ENCODE data around the gene SPTBN4.
A peak's percentile ranks its signal among the peaks of the same experiment; 100 is the strongest.

The SPTBN4 gene

DNA sequence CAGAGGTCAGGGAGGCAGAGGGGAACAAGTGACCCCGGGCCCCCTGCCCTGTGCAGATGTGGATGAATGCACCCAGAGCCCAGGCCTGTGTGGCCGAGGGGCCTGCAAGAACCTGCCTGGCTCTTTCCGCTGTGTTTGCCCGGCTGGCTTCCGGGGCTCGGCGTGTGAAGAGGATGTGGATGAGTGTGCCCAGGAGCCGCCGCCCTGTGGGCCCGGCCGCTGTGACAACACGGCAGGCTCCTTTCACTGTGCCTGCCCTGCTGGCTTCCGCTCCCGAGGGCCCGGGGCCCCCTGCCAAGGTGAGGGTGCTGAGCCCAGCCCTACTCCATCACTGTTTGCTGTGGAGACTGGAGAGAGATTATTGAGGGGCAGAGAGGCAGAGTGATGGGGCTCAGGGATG, 144.3 kb downstream of the SPTBN4 start:
- no peaks in the 10 kb centered on the region for H3K9me2 ChIP-seq (replicated peaks; ENCODE audit: low read depth, low read length)
- no peak for TF ChIP-seq EZH2phosphoT487 (IDR thresholded peaks at IDR 0.05; ENCODE audit: borderline replicate concordance)
- TF ChIP-seq, protein P1, sequence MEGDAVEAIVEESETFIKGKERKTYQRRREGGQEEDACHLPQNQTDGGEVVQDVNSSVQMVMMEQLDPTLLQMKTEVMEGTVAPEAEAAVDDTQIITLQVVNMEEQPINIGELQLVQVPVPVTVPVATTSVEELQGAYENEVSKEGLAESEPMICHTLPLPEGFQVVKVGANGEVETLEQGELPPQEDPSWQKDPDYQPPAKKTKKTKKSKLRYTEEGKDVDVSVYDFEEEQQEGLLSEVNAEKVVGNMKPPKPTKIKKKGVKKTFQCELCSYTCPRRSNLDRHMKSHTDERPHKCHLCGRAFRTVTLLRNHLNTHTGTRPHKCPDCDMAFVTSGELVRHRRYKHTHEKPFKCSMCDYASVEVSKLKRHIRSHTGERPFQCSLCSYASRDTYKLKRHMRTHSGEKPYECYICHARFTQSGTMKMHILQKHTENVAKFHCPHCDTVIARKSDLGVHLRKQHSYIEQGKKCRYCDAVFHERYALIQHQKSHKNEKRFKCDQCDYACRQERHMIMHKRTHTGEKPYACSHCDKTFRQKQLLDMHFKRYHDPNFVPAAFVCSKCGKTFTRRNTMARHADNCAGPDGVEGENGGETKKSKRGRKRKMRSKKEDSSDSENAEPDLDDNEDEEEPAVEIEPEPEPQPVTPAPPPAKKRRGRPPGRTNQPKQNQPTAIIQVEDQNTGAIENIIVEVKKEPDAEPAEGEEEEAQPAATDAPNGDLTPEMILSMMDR (conservative IDR thresholded peaks at IDR 0.05; ENCODE audit: low read length), result no peak
- H3K9me3 ChIP-seq (ENCODE audit: insufficient read depth, low read depth, low read length), result no peaks in the 10 kb centered on the region
- no peak overlapping the region for H2AFZ ChIP-seq (ENCODE audit: low read length)
- no peaks in the 10 kb centered on the region for H3F3A ChIP-seq (ENCODE audit: low read depth)
- H4K20me1 ChIP-seq (ENCODE audit: insufficient read depth, low read length, poor library complexity, severe bottlenecking), result peaks cover 12% of the 10 kb centered on the region
- no peaks in the 10 kb centered on the region for H3K79me2 ChIP-seq (ENCODE audit: insufficient read depth, low read length)
- no peak overlapping the region for H3K4me2 ChIP-seq (ENCODE audit: low read depth, low read length, poor library complexity, severe bottlenecking)
- H3K4me3 ChIP-seq (ENCODE audit: low read length, poor library complexity, severe bottlenecking), result no peak overlapping the region
- H3K36me3 ChIP-seq (ENCODE audit: insufficient read depth, low read length), result no peaks in the 10 kb centered on the region
- peaks cover 18% of the 10 kb centered on the region for H3K4me1 ChIP-seq (ENCODE audit: insufficient read depth, low read length, poor library complexity, severe bottlenecking)
- H3K27me3 ChIP-seq (ENCODE audit: insufficient read depth, low read length, poor library complexity, severe bottlenecking), result no peaks in the 10 kb centered on the region
- H3K9ac ChIP-seq (ENCODE audit: low read depth, low read length, poor library complexity, severe bottlenecking), result no peak overlapping the region

DNA sequence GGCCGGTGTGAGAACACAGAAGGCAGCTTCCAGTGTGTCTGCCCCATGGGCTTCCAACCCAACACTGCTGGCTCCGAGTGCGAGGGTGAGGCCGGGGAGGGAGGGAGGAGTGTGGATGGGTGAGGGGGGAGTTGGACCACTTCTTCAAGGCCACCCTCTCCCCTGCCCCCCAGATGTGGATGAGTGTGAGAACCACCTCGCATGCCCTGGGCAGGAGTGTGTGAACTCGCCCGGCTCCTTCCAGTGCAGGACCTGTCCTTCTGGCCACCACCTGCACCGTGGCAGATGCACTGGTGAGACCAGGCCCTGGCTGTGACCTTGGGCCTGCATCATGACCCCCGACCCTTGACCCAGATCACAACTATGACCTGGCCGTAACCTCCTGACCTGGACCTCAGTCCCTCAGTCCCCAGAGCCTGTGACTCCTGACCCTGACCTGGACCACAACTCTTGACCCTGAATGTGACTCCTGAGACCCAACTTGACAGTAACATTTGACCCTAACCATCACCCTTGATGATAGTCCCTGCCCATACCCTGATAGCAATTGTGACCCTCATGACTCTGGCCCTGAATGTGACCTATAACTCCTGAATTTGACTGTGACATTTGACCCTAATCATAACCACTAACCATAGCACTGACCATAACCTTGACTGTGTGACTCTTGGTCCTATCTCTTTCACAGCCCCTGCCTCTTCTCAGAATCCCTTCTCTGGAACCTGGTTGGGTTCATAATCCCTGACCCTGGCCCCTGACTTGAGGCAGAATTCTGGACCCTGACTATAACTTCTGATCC, 145.3 kb downstream of the SPTBN4 start:
- Histone ChIP-seq H3K9me2 (replicated peaks; ENCODE audit: low read depth, low read length) (no peaks in the 10 kb centered on the region), H4K20me1 (ENCODE audit: insufficient read depth, low read length, poor library complexity, severe bottlenecking) (peaks cover 12% of the 10 kb centered on the region), H3K4me1 (ENCODE audit: insufficient read depth, low read length, poor library complexity, severe bottlenecking) (peaks cover 17% of the 10 kb centered on the region), H3K36me3 (ENCODE audit: insufficient read depth, low read length) (no peaks in the 10 kb centered on the region), H3K4me3 (ENCODE audit: low read length, poor library complexity, severe bottlenecking) (no peak overlapping the region), H3K27me3 (ENCODE audit: insufficient read depth, low read length, poor library complexity, severe bottlenecking) (no peaks in the 10 kb centered on the region), H3K9ac (ENCODE audit: low read depth, low read length, poor library complexity, severe bottlenecking) (no peak overlapping the region), H3K9me3 (ENCODE audit: insufficient read depth, low read depth, low read length) (no peaks in the 10 kb centered on the region), H3K4me2 (ENCODE audit: low read depth, low read length, poor library complexity, severe bottlenecking) (no peak overlapping the region), H3K79me2 (ENCODE audit: insufficient read depth, low read length) (no peaks in the 10 kb centered on the region), H2AFZ (ENCODE audit: low read length) (no peak overlapping the region), H3F3A (ENCODE audit: low read depth) (no peaks in the 10 kb centered on the region)
- TF ChIP-seq, protein P1 (conservative IDR thresholded peaks at IDR 0.05; ENCODE audit: low read length), result no peak
- TF ChIP-seq EZH2phosphoT487 (IDR thresholded peaks at IDR 0.05; ENCODE audit: borderline replicate concordance), result no peak

GRCh38 chr19:40612831-40613689, 146.3 kb downstream of the SPTBN4 start:
- no peaks in the 10 kb centered on the region for H3F3A ChIP-seq (ENCODE audit: low read depth)
- no peak for TF ChIP-seq EZH2phosphoT487 (IDR thresholded peaks at IDR 0.05; ENCODE audit: borderline replicate concordance)
- TF ChIP-seq, protein P1 (conservative IDR thresholded peaks at IDR 0.05; ENCODE audit: low read length), result no peak
- no peaks in the 10 kb centered on the region for H3K36me3 ChIP-seq (ENCODE audit: insufficient read depth, low read length)
- H3K4me3 ChIP-seq (ENCODE audit: low read length, poor library complexity, severe bottlenecking), result peak overlapping the region; percentile 80
- peaks cover 17% of the 10 kb centered on the region for H3K4me1 ChIP-seq (ENCODE audit: insufficient read depth, low read length, poor library complexity, severe bottlenecking)
- no peaks in the 10 kb centered on the region for H3K27me3 ChIP-seq (ENCODE audit: insufficient read depth, low read length, poor library complexity, severe bottlenecking)
- H3K4me2 ChIP-seq (ENCODE audit: low read depth, low read length, poor library complexity, severe bottlenecking), result peak overlapping the region; percentile 100
- H2AFZ ChIP-seq (ENCODE audit: low read length), result peak overlapping the region; percentile 86
- H3K9ac ChIP-seq (ENCODE audit: low read depth, low read length, poor library complexity, severe bottlenecking), result peak overlapping the region; percentile 78
- no peaks in the 10 kb centered on the region for H3K9me3 ChIP-seq (ENCODE audit: insufficient read depth, low read depth, low read length)
- no peaks in the 10 kb centered on the region for H3K9me2 ChIP-seq (replicated peaks; ENCODE audit: low read depth, low read length)
- no peaks in the 10 kb centered on the region for H3K79me2 ChIP-seq (ENCODE audit: insufficient read depth, low read length)
- H4K20me1 ChIP-seq (ENCODE audit: insufficient read depth, low read length, poor library complexity, severe bottlenecking), result peaks cover 12% of the 10 kb centered on the region

All from Loucy (cell line).